DND-41 (cell line): Measurements from ENCODE around the gene CREB3L1.

ENCODE experiments used
- EZH2 ChIP-seq: IDR thresholded peaks from 3 replicates; pipeline ENCODE4 v1.6.1; 2012; ENCODE audit warnings: borderline replicate concordance, low read depth, mild to moderate bottlenecking, moderate library complexity, low read length, inconsistent platforms; ENCODE audit not compliant: severe bottlenecking
- TF ChIP-seq, protein P1 (sequence below): IDR thresholded peaks from 2 replicates; pipeline ENCODE4 v1.5.1; 2012; ENCODE audit warnings: borderline replicate concordance, low read length, moderate library complexity, mild to moderate bottlenecking; ENCODE audit not compliant: poor library complexity, severe bottlenecking; ENCODE audit errors: extremely low read depth

DNA sequence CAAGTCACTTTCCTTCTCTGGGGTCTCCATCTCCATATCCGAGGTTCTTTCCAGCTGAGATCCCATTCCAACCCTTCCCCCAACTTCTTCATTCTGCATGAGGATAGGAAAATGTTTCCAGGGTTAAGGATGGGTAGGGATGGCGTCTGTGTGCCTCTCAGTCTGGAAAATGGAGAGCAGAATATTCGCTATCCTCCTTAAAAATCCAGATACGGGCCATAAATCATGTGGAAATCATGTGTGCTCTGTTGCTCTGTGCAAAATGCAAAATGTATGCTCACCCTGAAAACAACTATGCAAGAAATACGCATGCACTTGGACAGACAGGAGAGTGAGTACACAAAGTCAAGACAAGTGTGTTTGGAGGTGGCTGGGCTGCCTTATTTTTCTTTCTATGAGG is 3.2 kb downstream of the CREB3L1 start:
- TF ChIP-seq, protein P1, sequence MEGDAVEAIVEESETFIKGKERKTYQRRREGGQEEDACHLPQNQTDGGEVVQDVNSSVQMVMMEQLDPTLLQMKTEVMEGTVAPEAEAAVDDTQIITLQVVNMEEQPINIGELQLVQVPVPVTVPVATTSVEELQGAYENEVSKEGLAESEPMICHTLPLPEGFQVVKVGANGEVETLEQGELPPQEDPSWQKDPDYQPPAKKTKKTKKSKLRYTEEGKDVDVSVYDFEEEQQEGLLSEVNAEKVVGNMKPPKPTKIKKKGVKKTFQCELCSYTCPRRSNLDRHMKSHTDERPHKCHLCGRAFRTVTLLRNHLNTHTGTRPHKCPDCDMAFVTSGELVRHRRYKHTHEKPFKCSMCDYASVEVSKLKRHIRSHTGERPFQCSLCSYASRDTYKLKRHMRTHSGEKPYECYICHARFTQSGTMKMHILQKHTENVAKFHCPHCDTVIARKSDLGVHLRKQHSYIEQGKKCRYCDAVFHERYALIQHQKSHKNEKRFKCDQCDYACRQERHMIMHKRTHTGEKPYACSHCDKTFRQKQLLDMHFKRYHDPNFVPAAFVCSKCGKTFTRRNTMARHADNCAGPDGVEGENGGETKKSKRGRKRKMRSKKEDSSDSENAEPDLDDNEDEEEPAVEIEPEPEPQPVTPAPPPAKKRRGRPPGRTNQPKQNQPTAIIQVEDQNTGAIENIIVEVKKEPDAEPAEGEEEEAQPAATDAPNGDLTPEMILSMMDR: no peak
- no peak for TF ChIP-seq EZH2
